SU-DHL-6 (cell line): ENCODE measurements around the gene GNPDA2.
A peak's percentile ranks its signal among the peaks of the same experiment; 100 is the strongest.

ENCODE experiments used
- H2AFZ ChIP-seq: fragments of 200-600 bp; sonication (generic); 2 replicates; pipeline ENCODE4 v1.6.1; 2014; ENCODE audit warnings: low read depth, mild to moderate bottlenecking, moderate library complexity, mixed read lengths, antibody characterized with exemption, low read length; ENCODE audit not compliant: severe bottlenecking
- H3F3A ChIP-seq: fragments of 200-600 bp; shearing (Covaris generic); 2 replicates; pipeline ENCODE4 v1.6.0; 2016; ENCODE audit warnings: antibody characterized with exemption, mild to moderate bottlenecking; ENCODE audit not compliant: insufficient read depth
- H3K27ac ChIP-seq: fragments of 200-600 bp; sonication (generic); 2 replicates; pipeline ENCODE4 v1.5.1; 2016; ENCODE audit warnings: low read depth, mild to moderate bottlenecking, low read length, moderate library complexity, mixed read lengths
- H3K27me3 ChIP-seq: fragments of 200-600 bp; sonication (generic), shearing (Covaris generic); 2 replicates; pipeline ENCODE4 v1.6.0; 2014; ENCODE audit warnings: mild to moderate bottlenecking, low read length
- H3K36me3 ChIP-seq: fragments of 200-600 bp; sonication (generic); 2 replicates; pipeline ENCODE4 v1.6.1; 2014; ENCODE audit warnings: mild to moderate bottlenecking, low read length, mixed read lengths
- H3K4me2 ChIP-seq: fragments of 300-600, 200-600 bp; shearing (Covaris generic), sonication (generic); 2 replicates; pipeline ENCODE4 v1.6.0; 2014; ENCODE audit warnings: low read length, low read depth, mild to moderate bottlenecking; ENCODE audit not compliant: poor library complexity, severe bottlenecking
- H3K4me3 ChIP-seq: fragments of 200-600 bp; sonication (generic); 2 replicates; pipeline ENCODE4 v1.5.1; 2014; ENCODE audit warnings: antibody characterized with exemption, low read length, mild to moderate bottlenecking, mixed read lengths; ENCODE audit not compliant: insufficient read depth, poor library complexity, severe bottlenecking
- H3K79me2 ChIP-seq: fragments of 200-600 bp; sonication (generic); 2 replicates; pipeline ENCODE4 v1.6.1; 2014; ENCODE audit warnings: mild to moderate bottlenecking, low read length, moderate library complexity; ENCODE audit not compliant: insufficient read depth
- H3K9ac ChIP-seq: fragments of 200-600 bp; sonication (generic); 2 replicates; pipeline ENCODE4 v1.7.0; 2014; ENCODE audit warnings: mild to moderate bottlenecking, low read length
- H3K9me2 ChIP-seq: fragments of 200-600 bp; sonication (generic); replicated peaks from 2 replicates; pipeline ENCODE4 v1.6.1; 2014; ENCODE audit warnings: low read length; ENCODE audit not compliant: insufficient read depth
- H3K9me3 ChIP-seq: fragments of 200-600 bp; sonication (generic); 2 replicates; pipeline ENCODE4 v1.6.1; 2014; ENCODE audit warnings: low read length, mixed read lengths; ENCODE audit not compliant: insufficient read depth
- H4K20me1 ChIP-seq: fragments of 200-600 bp; sonication (generic); 2 replicates; pipeline ENCODE4 v1.6.1; 2014; ENCODE audit warnings: low read depth, mild to moderate bottlenecking, antibody characterized with exemption, low read length, moderate library complexity, mixed read lengths
- EZH2phosphoT487 ChIP-seq: fragments of 200-600 bp; sonication (generic), shearing (Covaris generic); conservative IDR thresholded peaks from 2 replicates; pipeline ENCODE4 v1.6.1; 2018; ENCODE audit warnings: mild to moderate bottlenecking, antibody characterized with exemption, low read length, moderate library complexity, mixed read lengths
- TF ChIP-seq, protein P1 (sequence below): fragments of 200-600 bp; sonication (generic); IDR thresholded peaks from one replicate; pipeline ENCODE4 v1.5.1; 2017; ENCODE audit warnings: antibody characterized with exemption, mild to moderate bottlenecking, low read length, moderate library complexity; ENCODE audit not compliant: insufficient read depth, poor library complexity, severe bottlenecking

Gene GNPDA2

DNA sequence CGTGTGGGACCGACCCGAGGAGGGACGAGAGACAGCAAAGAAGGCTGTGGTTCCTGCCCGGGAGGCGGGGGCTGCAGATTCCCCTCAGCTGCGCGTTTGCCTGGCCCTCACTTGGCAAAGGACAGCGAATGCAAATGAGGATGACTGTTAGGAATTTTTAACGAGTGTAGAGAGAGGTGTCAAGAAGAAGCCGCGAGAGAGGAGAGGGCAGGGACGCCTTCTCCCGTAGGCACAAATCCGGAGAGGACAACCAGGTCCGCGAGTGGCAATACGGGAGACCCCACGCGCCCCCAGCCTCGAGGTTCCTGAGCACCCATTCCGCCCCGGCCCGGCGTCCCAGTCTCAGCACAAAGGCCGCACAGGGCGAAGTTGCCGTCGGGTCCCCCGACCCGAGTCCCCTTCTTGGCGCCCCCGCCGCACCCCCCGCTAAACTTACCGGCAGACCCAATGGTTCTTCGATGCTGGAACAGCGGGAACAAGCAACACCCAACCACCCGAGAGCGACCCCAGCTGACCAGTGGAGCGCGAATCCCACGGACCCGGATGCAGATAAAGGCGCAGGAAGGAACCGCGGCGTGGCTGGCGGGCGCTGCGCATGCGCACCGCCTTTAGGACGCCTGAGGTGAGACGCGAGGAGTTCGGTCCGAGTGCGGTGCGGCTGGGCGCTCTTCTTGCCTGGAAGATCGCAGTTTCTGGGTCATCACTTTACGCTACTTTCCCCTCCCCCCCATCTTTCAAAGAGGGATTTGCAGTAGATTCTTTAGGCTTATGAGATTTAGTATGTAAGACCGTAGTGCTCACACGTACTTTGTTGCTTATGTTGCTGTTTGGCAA is at the start of gene GNPDA2:
Gene GNPDA2, minus strand, starts transcription at position 519 of the 834 bp plus-strand sequence. CDS start 4,349 bp downstream, outside the sequence.
- H4K20me1 ChIP-seq: no peaks in the 10 kb centered on the region
- H3K9me3 ChIP-seq: no peaks in the 10 kb centered on the region
- peak within 1 kb of the TSS; percentile 86 for H3K9ac ChIP-seq
- peak within 1 kb of the TSS; percentile 88 for H3K4me3 ChIP-seq
- H3F3A ChIP-seq: no peaks in the 10 kb centered on the region
- peaks cover 52% of the 10 kb centered on the region for H3K79me2 ChIP-seq
- TF ChIP-seq, protein P1, sequence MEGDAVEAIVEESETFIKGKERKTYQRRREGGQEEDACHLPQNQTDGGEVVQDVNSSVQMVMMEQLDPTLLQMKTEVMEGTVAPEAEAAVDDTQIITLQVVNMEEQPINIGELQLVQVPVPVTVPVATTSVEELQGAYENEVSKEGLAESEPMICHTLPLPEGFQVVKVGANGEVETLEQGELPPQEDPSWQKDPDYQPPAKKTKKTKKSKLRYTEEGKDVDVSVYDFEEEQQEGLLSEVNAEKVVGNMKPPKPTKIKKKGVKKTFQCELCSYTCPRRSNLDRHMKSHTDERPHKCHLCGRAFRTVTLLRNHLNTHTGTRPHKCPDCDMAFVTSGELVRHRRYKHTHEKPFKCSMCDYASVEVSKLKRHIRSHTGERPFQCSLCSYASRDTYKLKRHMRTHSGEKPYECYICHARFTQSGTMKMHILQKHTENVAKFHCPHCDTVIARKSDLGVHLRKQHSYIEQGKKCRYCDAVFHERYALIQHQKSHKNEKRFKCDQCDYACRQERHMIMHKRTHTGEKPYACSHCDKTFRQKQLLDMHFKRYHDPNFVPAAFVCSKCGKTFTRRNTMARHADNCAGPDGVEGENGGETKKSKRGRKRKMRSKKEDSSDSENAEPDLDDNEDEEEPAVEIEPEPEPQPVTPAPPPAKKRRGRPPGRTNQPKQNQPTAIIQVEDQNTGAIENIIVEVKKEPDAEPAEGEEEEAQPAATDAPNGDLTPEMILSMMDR: no peak
- TF ChIP-seq EZH2phosphoT487: no peak
- no peaks in the 10 kb centered on the region for H3K36me3 ChIP-seq
- no peaks in the 10 kb centered on the region for H3K27me3 ChIP-seq
- H2AFZ ChIP-seq: peak within 1 kb of the TSS; percentile 87
- H3K9me2 ChIP-seq: no peaks in the 10 kb centered on the region
- peak within 1 kb of the TSS; percentile 95 for H3K4me2 ChIP-seq
- peak within 1 kb of the TSS; percentile 48 for H3K27ac ChIP-seq

DNA sequence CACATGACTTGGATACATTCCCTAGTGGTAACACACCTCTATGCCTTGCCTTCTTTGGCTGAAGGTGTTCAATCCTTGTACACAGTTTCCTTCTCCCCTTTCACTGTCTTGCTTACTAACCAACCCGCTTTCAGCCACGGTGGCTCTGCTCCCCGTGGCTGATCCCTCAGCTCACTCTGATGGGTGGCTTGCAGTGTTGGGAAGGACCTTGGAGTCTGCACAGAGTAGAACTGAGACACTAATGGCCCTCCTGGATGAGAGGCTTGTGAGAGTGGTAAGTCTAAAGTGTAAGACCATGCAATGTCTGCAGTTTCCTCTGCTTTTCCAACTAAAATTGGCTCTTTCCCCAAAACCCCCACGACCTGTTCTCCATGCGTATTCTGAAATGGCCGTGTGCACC is 46.0 kb upstream of the GNPDA2 start:
- Histone ChIP-seq H3K27me3 (no peaks in the 10 kb centered on the region), H3K9me3 (peaks cover 16% of the 10 kb centered on the region; the same call in 1 of the 2 replicates), H3K4me3 (no peak overlapping the region), H2AFZ (no peak overlapping the region), H3K27ac (no peak overlapping the region), H4K20me1 (no peaks in the 10 kb centered on the region), H3K36me3 (no peaks in the 10 kb centered on the region), H3K4me2 (no peak overlapping the region), H3K79me2 (no peaks in the 10 kb centered on the region), H3K9me2 (no peaks in the 10 kb centered on the region), H3K9ac (no peak overlapping the region), H3F3A (no peaks in the 10 kb centered on the region)
- TF ChIP-seq EZH2phosphoT487: no peak
- TF ChIP-seq, protein P1: no peak

DNA sequence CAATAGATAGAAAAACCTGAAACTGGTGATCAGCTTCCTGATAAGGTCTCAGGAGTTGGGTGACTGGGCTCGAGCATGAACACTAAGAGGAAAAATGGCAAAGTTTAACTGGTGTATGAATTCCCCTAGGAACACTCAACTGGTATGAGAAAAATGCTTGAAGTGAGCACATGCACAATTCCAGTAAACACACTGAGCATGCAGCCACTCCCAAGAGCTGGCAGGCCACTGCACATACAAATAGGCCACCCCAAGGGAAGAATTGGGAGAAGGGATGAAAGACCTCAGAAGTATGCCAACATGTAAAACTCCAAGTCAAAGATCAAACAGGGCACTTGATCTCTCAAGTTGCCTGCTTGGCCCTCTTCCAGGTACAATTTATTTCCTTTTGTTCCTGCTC is 45.4 kb upstream of the GNPDA2 start:
- TF ChIP-seq EZH2phosphoT487: no peak
- TF ChIP-seq, protein P1: no peak

More for the DNA sequence above, 45.4 kb upstream of the GNPDA2 start:
- Histone ChIP-seq H3K9ac (no peak overlapping the region), H4K20me1 (no peaks in the 10 kb centered on the region), H3K4me3 (no peak overlapping the region), H3K27me3 (no peaks in the 10 kb centered on the region), H3K27ac (no peak overlapping the region), H3F3A (no peaks in the 10 kb centered on the region), H3K4me2 (no peak overlapping the region), H3K9me2 (no peaks in the 10 kb centered on the region), H3K79me2 (no peaks in the 10 kb centered on the region), H2AFZ (no peak overlapping the region), H3K9me3 (peaks cover 16% of the 10 kb centered on the region; the same call in 1 of the 2 replicates), H3K36me3 (no peaks in the 10 kb centered on the region)
